Activated naive CD4-positive, alpha-beta T cell treated with anti-CD3 and anti-CD28 coated beads, Interleukin-2, amount 10 ng/mL, durations not matched to agents 7 days and 5 days (primary cell): ENCODE measurements around the gene MKRN2OS.

Experiments used
- CTCF ChIA-PET: fragments of 350-600 bp; sonication (Branson Sonifier 250); formaldehyde crosslinking; loops from one replicate; lab custom pipeline; 2021; ENCODE audit warnings: antibody characterized with exemption; lab: Charles Lee
- DNase-seq: peaks from one replicate; pipeline ENCODE4 v3.0.0-alpha.2; 2020
- H3K27ac Mint-ChIP-seq: one replicate; pipeline ENCODE4 v1.8.0; 2021; ENCODE audit warnings: mild to moderate bottlenecking, moderate library complexity, mixed read lengths
- H3K27me3 Mint-ChIP-seq: one replicate; pipeline ENCODE4 v1.8.0; 2021; ENCODE audit warnings: mild to moderate bottlenecking, mixed read lengths
- H3K36me3 Mint-ChIP-seq: one replicate; pipeline ENCODE4 v1.8.0; 2021; ENCODE audit warnings: mixed read lengths
- H3K4me1 Mint-ChIP-seq: one replicate; pipeline ENCODE4 v1.8.0; 2021; ENCODE audit warnings: mixed read lengths
- H3K4me3 Mint-ChIP-seq: one replicate; pipeline ENCODE4 v1.8.0; 2021; ENCODE audit warnings: mild to moderate bottlenecking, moderate library complexity, mixed read lengths
- H3K9me3 Mint-ChIP-seq: one replicate; pipeline ENCODE4 v1.8.0; 2021; ENCODE audit warnings: mixed read lengths

MKRN2OS gene, protein sequence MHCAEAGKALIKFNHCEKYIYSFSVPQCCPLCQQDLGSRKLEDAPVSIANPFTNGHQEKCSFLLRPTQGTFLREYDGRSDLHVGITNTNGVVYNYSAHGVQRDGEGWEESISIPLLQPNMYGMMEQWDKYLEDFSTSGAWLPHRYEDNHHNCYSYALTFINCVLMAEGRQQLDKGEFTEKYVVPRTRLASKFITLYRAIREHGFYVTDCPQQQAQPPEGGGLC

DNA sequence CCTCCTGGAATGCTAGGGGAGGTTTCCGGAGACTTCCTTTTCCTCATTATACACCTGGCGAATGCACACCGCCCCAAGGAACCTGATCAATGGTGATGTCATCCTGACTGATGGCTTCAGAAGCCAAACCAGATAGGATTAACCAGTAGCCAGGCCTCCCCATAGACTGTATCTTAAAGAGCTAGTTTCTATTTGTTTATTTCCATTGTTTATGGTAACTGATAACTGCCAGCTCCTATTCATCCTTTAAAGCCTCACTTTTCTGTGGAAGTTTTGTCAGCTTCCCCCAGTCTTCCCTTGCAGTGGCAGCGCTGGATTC, at the start of gene MKRN2OS:
MKRN2OS (minus strand) TSS at position 27 of the 319 bp plus-strand sequence. CDS start 35 bp downstream, outside the sequence.
- Mint-ChIP-seq H3K27ac (no peak within 1 kb of the TSS), H3K4me3 (no peak within 1 kb of the TSS), H3K36me3 (no peaks in the 10 kb centered on the region), H3K27me3 (peaks cover under 1% of the 10 kb centered on the region), H3K4me1 (peaks cover 5% of the 10 kb centered on the region), H3K9me3 (no peaks in the 10 kb centered on the region)
- CTCF ChIA-PET = interaction anchor here (1.0 kb wide), 1 partner anchor 347 kb away, joined by 3 read pairs; no protein-coding TSS in a partner anchor
- DNase-seq = no peak

DNA sequence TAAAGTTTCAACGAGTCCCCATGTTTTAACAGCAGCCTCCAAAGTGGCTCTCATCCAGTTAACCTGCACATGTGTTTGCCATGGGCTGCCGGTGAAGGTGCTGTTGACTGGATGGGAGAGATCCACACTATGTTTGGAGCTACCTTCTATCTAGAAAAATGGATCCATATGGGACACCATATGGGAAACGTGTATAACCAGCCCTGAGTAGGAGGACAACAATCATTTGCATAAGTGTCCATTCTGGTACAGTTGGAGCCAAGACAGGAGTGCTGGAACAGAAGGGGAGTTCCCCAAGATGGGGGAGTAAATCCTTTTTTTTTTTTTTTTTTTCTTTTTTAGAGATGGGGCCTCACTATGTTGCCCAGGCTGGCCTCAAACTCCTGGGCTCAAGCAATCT, 48.2 kb upstream of the MKRN2OS start:
- DNase-seq = no peak
- no peak overlapping the region for H3K4me3 Mint-ChIP-seq
- H3K9me3 Mint-ChIP-seq = no peaks in the 10 kb centered on the region
- peaks cover 57% of the 10 kb centered on the region for H3K36me3 Mint-ChIP-seq
- H3K27ac Mint-ChIP-seq = no peak overlapping the region
- no peaks in the 10 kb centered on the region for H3K4me1 Mint-ChIP-seq
- H3K27me3 Mint-ChIP-seq = no peaks in the 10 kb centered on the region
- CTCF ChIA-PET = no interaction called here

DNA sequence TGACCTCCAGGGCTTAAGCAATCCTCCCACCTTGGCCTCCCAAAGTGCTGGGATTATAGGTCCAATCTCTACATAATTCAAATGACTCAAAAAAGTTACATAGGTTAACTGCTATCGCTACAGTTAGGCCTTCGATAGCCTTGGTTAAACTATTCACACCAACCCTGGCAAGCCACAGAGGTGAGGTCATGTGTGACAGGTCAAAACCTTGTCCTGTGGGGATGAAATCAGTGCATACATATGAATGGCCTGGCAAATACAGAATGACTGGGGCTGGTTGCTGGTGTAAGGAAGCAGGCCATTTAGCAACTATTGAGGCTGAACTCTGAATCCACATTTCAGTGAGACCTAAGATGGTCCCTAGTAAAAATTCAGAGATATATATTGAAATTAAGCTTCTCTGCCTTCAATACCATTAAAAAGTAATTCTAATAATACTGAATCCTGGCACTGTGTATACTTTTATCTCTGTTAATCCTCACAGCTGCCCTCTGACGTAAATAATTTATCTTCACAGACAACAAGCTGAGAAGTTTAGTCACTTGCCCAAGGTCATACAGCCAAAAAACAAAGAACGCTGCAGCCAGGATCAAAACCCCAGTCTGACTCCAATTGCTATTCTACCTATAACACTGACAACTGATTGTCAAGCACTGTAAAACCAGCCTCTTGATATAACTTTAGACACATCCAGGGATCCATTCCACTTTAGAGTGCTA, 46.9 kb upstream of the MKRN2OS start:
- no peak for DNase-seq
- Mint-ChIP-seq H3K27ac (no peak overlapping the region), H3K36me3 (peaks cover 54% of the 10 kb centered on the region), H3K4me1 (no peaks in the 10 kb centered on the region), H3K4me3 (no peak overlapping the region), H3K9me3 (no peaks in the 10 kb centered on the region), H3K27me3 (no peaks in the 10 kb centered on the region)
- CTCF ChIA-PET = no interaction called here

DNA sequence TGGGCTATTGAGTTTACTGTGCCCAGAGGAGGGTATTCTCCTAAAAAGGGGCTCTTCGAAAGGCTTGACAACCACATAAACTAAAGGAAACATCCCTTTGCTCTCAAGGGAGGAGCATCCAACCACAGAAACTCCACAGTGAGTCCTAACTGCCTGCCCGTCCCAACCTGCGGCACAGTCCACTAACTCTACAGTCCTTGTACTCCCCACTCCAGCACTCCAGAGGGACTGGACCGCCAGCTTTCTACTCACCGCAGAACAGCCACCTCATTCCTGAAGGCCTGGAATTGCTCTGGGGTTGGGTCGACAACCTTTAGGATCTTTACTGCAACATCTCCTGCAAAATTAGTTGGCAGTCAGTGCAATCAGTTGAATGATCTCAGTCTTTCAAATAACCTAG, 46.2 kb upstream of the MKRN2OS start:
- Mint-ChIP-seq H3K4me1 (no peaks in the 10 kb centered on the region), H3K27ac (no peak overlapping the region), H3K4me3 (no peak overlapping the region), H3K36me3 (peaks cover 50% of the 10 kb centered on the region), H3K9me3 (no peaks in the 10 kb centered on the region), H3K27me3 (no peaks in the 10 kb centered on the region)
- DNase-seq = no peak
- CTCF ChIA-PET = no interaction called here

DNA sequence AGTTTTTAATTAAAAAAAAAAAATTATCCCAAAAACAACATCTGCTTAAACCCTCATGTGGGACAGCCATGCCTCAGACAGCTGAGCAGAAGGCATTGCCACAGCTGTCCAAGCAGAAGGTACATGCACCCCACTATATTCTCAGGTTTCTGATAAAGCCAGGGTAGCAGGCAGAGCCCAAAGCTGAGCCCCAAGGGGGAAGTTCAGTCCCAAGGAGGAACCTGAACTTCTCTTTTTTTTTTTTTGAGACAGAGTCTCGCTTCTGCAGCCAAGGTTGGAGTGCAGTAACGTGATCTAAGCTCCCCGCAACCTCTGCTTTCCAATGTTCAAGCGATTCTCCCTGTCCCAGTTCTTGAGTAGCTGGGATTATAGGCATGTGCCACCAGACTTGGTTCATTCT, 44.8 kb upstream of the MKRN2OS start:
- DNase-seq = no peak
- no peaks in the 10 kb centered on the region for H3K27me3 Mint-ChIP-seq
- CTCF ChIA-PET = no interaction called here
- H3K4me1 Mint-ChIP-seq = no peaks in the 10 kb centered on the region
- H3K9me3 Mint-ChIP-seq = no peaks in the 10 kb centered on the region
- H3K4me3 Mint-ChIP-seq = no peak overlapping the region
- no peak overlapping the region for H3K27ac Mint-ChIP-seq
- peaks cover 52% of the 10 kb centered on the region for H3K36me3 Mint-ChIP-seq

DNA sequence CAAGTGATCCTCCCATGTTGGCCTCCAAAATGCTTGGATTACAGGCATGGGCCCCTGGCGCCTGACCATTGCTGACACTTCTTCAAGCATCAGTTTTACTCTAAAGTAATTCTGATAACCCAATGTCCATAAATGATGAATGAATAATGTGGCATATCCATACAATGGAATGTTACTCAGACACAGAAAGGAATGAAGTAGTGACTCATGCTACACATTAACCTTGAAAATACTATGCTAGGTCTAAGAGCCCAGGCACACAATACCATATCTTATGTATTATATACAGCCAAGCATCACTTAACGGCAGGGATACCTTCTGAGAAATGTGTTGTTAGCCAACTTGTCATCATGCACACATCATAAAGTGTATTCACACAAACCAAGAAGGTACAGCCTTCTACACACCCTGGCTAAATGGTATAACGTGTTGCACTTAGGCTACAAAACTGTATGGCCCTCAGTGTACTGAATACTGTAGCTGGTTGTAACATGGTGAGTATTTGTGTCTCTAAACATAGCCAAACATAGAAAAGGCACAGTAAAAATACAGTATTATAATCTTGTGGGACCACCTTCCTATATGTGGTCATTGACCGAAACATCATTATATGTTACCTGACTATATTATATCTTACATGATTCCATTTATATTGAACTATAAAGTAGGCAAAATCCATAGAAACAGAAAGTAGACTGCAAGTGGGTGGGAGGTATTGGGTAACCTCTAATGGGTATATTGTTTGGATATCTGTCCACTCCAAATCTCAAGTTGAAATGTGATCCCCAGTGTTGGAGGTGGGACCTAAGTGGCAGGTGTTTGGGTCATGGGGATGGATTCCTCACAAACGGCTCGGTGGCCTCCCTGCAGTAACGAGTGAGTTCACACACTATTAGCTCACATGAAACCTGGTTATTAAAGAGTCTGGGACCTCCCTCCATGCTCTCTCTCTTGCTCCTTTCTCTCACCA, 43.0 kb upstream of the MKRN2OS start:
- DNase-seq = no peak
- H3K36me3 Mint-ChIP-seq = peaks cover 56% of the 10 kb centered on the region
- H3K4me1 Mint-ChIP-seq = no peaks in the 10 kb centered on the region
- CTCF ChIA-PET = interaction anchor here (1.0 kb wide), 1 partner anchor 14 kb away, joined by 3 read pairs; no protein-coding TSS in a partner anchor
- no peaks in the 10 kb centered on the region for H3K9me3 Mint-ChIP-seq
- H3K27me3 Mint-ChIP-seq = no peaks in the 10 kb centered on the region
- no peak overlapping the region for H3K27ac Mint-ChIP-seq
- H3K4me3 Mint-ChIP-seq = no peak overlapping the region

DNA sequence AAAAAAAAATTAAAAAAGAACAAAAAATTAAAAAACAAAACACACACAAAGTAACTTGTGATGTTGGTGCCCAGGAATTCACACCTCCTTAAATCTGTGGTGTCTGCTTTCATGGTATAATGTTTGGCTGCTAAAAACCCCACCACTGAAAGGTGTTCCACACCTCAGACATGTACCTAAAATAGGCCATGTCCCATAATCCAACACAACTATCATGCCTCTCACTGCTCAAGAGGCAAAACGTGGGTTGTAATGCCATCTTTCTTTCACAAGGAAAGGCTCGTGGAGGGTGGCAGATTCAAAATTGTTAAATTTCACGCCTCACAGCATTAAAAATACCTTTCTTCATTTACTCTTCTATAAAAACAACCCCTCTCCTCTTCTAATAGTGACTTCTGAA, 41.1 kb upstream of the MKRN2OS start:
- H3K27ac Mint-ChIP-seq = peak overlapping the region; percentile 0
- H3K36me3 Mint-ChIP-seq = peaks cover 58% of the 10 kb centered on the region
- H3K4me3 Mint-ChIP-seq = no peak overlapping the region
- CTCF ChIA-PET = no interaction called here
- no peak for DNase-seq
- H3K4me1 Mint-ChIP-seq = no peaks in the 10 kb centered on the region
- H3K9me3 Mint-ChIP-seq = no peaks in the 10 kb centered on the region
- H3K27me3 Mint-ChIP-seq = no peaks in the 10 kb centered on the region

DNA sequence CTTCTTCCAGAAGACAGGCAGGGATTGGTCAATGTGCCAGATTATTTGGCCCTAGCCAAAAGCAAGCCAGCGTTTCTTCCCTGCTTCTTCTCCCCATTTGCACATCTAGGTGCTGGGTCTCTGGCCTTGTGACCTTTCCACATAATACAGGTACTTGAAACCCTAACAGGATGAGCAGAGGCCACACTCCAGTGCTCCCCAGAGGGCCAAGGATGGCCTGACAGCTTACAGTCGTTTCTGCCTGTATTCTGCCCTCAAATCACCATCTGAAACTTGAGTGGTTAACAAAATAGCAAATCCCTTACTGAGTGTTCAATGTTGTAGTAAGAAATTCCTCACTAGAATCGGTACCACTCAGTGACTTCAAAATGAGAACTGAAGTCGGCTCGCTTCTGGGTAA, 40.7 kb upstream of the MKRN2OS start:
- CTCF ChIA-PET = no interaction called here
- no peak overlapping the region for H3K27ac Mint-ChIP-seq
- no peaks in the 10 kb centered on the region for H3K4me1 Mint-ChIP-seq
- no peak overlapping the region for H3K4me3 Mint-ChIP-seq
- H3K36me3 Mint-ChIP-seq = peaks cover 55% of the 10 kb centered on the region
- no peaks in the 10 kb centered on the region for H3K27me3 Mint-ChIP-seq
- H3K9me3 Mint-ChIP-seq = no peaks in the 10 kb centered on the region
- no peak for DNase-seq

DNA sequence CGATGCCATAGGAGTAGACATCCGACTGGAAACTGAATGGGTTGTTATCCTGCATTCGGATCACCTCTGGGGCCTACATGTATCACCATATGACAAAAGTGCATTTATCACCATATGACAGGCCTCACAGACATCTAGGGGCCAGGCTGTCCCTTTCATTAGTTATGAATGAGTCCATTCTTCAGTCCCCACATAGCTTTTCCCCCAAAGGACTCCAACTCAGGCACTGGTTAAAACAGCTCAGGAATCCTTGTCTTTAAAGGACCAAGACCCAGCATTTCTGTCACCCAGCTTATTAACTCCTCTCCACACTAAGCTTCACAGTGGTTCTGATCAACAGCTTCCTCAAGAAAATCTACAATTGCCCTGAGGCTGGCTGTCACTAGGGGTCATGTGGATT, 39.9 kb upstream of the MKRN2OS start:
- Mint-ChIP-seq H3K4me3 (no peak overlapping the region), H3K27me3 (no peaks in the 10 kb centered on the region), H3K36me3 (peaks cover 49% of the 10 kb centered on the region), H3K9me3 (no peaks in the 10 kb centered on the region), H3K4me1 (no peaks in the 10 kb centered on the region), H3K27ac (no peak overlapping the region)
- no peak for DNase-seq
- CTCF ChIA-PET = no interaction called here

DNA sequence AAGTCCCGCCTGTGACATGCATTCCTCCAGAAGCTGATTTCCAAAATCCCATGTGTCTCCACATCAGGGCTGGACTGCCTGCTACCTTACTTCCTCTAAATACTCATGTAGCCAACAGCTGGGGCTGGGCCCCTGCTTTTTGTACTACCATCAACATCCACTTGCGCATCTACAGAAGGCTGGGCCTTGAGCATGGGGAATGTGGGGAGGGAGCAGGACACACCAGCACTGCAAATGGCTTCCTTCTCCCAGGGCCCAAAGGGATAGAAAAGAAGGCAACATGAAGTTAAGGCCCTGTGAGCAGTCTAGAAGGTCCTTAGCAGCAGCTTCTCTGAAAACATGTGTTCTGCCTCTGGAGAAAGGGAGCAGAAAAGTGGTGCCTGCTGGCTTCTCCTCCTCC, 38.8 kb upstream of the MKRN2OS start:
- H3K4me1 Mint-ChIP-seq = no peaks in the 10 kb centered on the region
- DNase-seq = no peak
- no peaks in the 10 kb centered on the region for H3K9me3 Mint-ChIP-seq
- H3K4me3 Mint-ChIP-seq = no peak overlapping the region
- H3K27me3 Mint-ChIP-seq = no peaks in the 10 kb centered on the region
- peaks cover 49% of the 10 kb centered on the region for H3K36me3 Mint-ChIP-seq
- H3K27ac Mint-ChIP-seq = no peak overlapping the region
- CTCF ChIA-PET = interaction anchor here (1.1 kb wide), 1 partner anchor 9 kb away, joined by 3 read pairs; no protein-coding TSS in a partner anchor

DNA sequence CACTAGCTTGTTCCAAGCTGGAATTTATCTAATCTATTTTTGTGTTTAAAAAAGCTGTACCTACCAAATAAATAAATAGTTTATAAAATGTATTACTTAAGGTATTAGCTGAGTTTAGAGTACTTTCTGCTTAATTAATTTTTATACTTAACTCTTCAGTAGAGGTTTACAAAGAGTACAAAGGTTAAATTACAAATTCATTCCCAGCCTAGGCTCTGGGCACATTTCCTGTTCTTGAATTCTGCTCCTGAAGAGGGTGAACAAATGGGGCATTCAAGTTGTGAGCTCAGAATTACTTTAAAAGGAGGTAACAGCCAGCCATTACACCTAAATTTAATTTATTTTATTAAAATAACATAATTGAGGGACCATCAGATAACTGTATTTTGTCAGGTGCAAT, 38.0 kb upstream of the MKRN2OS start:
- Mint-ChIP-seq H3K4me1 (no peaks in the 10 kb centered on the region), H3K9me3 (no peaks in the 10 kb centered on the region), H3K27ac (no peak overlapping the region)

DNA sequence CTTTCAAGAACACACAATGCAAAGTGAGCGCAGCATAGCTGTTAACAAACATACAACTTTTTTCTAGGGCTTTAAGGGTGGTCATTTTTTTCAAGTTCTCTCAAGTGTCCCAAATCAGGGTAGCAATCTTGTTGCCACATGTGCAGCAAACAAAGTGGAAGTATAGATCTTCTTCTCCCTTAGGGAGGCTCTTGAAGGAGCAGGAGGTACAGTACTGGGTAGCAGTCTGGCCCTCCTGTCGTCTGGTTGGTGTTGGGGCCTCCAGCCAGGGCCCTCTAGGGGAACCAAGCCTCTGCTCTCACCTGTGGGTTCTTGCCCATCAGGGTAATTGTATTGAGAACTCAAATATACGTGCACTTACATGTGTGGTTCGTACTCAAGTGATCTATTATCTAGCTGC, 37.4 kb upstream of the MKRN2OS start:
- no peaks in the 10 kb centered on the region for H3K4me1 Mint-ChIP-seq
- H3K36me3 Mint-ChIP-seq = peaks cover 42% of the 10 kb centered on the region
- H3K4me3 Mint-ChIP-seq = no peak overlapping the region
- DNase-seq = no peak
- no peaks in the 10 kb centered on the region for H3K9me3 Mint-ChIP-seq
- no peaks in the 10 kb centered on the region for H3K27me3 Mint-ChIP-seq
- H3K27ac Mint-ChIP-seq = no peak overlapping the region
- CTCF ChIA-PET = no interaction called here

More for the DNA sequence above, 38.0 kb upstream of the MKRN2OS start:
- Mint-ChIP-seq H3K36me3 (peaks cover 46% of the 10 kb centered on the region), H3K27me3 (no peaks in the 10 kb centered on the region), H3K4me3 (no peak overlapping the region)
- CTCF ChIA-PET = no interaction called here
- DNase-seq = no peak

DNA sequence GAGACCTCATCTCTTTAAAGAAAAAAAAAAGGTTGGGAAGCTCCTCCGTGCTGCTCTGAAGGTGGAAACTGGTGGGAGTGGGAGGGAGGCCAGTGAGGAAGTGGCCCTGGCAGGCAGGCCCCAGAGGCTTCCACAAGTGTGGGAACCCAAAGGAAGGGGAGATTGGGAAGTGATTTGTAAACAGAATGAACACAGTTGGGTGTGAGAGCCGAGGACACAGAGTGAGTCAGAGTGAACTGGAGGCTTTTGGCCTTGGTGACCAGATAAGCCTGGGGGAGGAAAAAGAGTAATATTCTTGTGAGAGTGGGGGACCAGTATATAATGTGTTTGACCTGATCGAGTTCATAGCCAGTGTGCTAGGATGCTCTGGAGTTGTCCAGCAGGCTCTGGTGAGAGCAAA, 34.6 kb upstream of the MKRN2OS start:
- no peak overlapping the region for H3K4me3 Mint-ChIP-seq
- no peaks in the 10 kb centered on the region for H3K27me3 Mint-ChIP-seq
- no peak overlapping the region for H3K27ac Mint-ChIP-seq
- no peaks in the 10 kb centered on the region for H3K9me3 Mint-ChIP-seq
- H3K36me3 Mint-ChIP-seq = peaks cover 54% of the 10 kb centered on the region
- H3K4me1 Mint-ChIP-seq = no peaks in the 10 kb centered on the region
- CTCF ChIA-PET = no interaction called here
- DNase-seq = no peak

DNA sequence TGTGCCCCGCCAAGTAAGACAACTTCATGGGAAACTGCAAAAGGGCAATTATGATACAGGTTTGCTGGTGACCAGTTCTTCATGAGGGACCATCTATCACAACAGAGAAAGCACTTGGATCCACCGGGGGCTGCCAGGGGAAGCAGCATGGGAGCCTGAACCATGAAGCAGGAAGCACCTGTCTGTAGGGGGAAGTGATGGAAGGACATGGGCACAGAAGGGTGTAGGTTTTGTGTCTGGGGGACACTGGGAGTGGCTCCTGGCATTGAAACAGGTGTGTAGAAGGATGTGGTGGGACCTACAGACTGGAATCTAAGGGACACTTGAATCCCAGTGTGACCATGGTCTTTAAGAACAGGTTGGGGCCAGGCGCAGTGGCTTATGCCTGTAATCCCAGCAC, 34.2 kb upstream of the MKRN2OS start:
- no peak overlapping the region for H3K27ac Mint-ChIP-seq
- CTCF ChIA-PET = no interaction called here
- peaks cover 54% of the 10 kb centered on the region for H3K36me3 Mint-ChIP-seq
- H3K9me3 Mint-ChIP-seq = no peaks in the 10 kb centered on the region
- no peaks in the 10 kb centered on the region for H3K4me1 Mint-ChIP-seq
- no peak for DNase-seq
- H3K27me3 Mint-ChIP-seq = no peaks in the 10 kb centered on the region
- H3K4me3 Mint-ChIP-seq = no peak overlapping the region
